BLaER1 treated with 17β-estradiol and CSF1 and Interleukin-3, amounts not matched to agents 10 nM and 100 nM (cell line): ENCODE results near the gene NACC2.
A peak's percentile ranks its signal among the peaks of the same experiment; 100 is the strongest.

Experiments used
- H3K27ac ChIP-seq, 11 experiments: shearing (Covaris generic); formaldehyde crosslinking; 2 replicates each; pipeline ENCODE4 v1.8.1; 2022
- H3K27me3 ChIP-seq, 11 experiments: shearing (Covaris generic); formaldehyde crosslinking; 2 replicates each; pipeline ENCODE4 v1.8.1; 2022
- H3K36me3 ChIP-seq, 11 experiments: shearing (Covaris generic); formaldehyde crosslinking; 2 replicates each; pipeline ENCODE4 v1.8.1; 2022
- H3K4me1 ChIP-seq, 10 experiments: shearing (Covaris generic); formaldehyde crosslinking; 2 replicates each; pipeline ENCODE4 v1.8.1; 2022
- H3K4me2 ChIP-seq, 11 experiments: shearing (Covaris generic); formaldehyde crosslinking; 2 replicates each; pipeline ENCODE4 v1.8.1; 2022
- H3K4me3 ChIP-seq, 10 experiments: shearing (Covaris generic); formaldehyde crosslinking; 2 replicates each; pipeline ENCODE4 v1.8.1; 2022
- H3K9ac ChIP-seq, 11 experiments: shearing (Covaris generic); formaldehyde crosslinking; 2 replicates each; pipeline ENCODE4 v1.8.1; 2022
- H3K9me3 ChIP-seq, 11 experiments: shearing (Covaris generic); formaldehyde crosslinking; replicated peaks in 1 of 11; 2 replicates each; pipeline ENCODE4 v1.8.1; 2022
- H4K20me1 ChIP-seq, 11 experiments: shearing (Covaris generic); formaldehyde crosslinking; 2 replicates each; pipeline ENCODE4 v1.8.1; 2022
- Cebpa-rat ChIP-seq, 11 experiments: shearing (Covaris generic); IDR thresholded peaks; 2 replicates each; pipeline ENCODE4 v1.8.1; 2022

NACC2 gene

GRCh38 chr9:135983208-135984071 lies 111.6 kb downstream of the NACC2 start:
- TF ChIP-seq Cebpa-rat (IDR thresholded peaks at IDR 0.05): no peak
- Histone ChIP-seq H3K36me3 (no peaks in the 10 kb centered on the region), H3K4me3 (no peak overlapping the region), H3K9ac (0 out of 22 replicates have a peak overlapping the region, but pooled peaks of 1 of the 11 experiments have one; percentile 9), H3K27ac (no peak overlapping the region), H4K20me1 (peaks cover 0 to 5% (median 0%) of the 10 kb centered on the region in 11 experiments; a peak in 4 of 22 replicates), H3K4me2 (peak overlapping the region in 8 of 11 experiments; percentile 29 to 61 (median 48); a peak in 15 of 22 replicates), H3K4me1 (peaks cover 15 to 86% (median 72%) of the 10 kb centered on the region in 10 experiments), H3K27me3 (no peaks in the 10 kb centered on the region), H3K9me3 (no peaks in the 10 kb centered on the region)

- no peaks in the 10 kb centered on the region for H3K27me3 ChIP-seq
Observed at GRCh38 chr9:135982499-135983207, 112.4 kb downstream of the NACC2 start.

GRCh38 chr9:135980926-135981630 lies 114.0 kb downstream of the NACC2 start:
- TF ChIP-seq Cebpa-rat (IDR thresholded peaks at IDR 0.05): no peak
- Histone ChIP-seq H3K4me3 (no peak overlapping the region), H3K9ac (no peak overlapping the region), H3K27ac (no peak overlapping the region), H3K4me1 (peaks cover 28 to 78% (median 70%) of the 10 kb centered on the region in 10 experiments), H3K36me3 (no peaks in the 10 kb centered on the region), H3K9me3 (no peaks in the 10 kb centered on the region), H4K20me1 (peaks cover 0 to 5% (median 0%) of the 10 kb centered on the region in 11 experiments; a peak in 2 of 22 replicates), H3K27me3 (no peaks in the 10 kb centered on the region), H3K4me2 (peak overlapping the region in 9 of 11 experiments; percentile 88 to 99 (median 92); a peak in 15 of 22 replicates)

More at GRCh38 chr9:135982499-135983207, 112.4 kb downstream of the NACC2 start:
- H3K36me3 ChIP-seq: no peaks in the 10 kb centered on the region
- H4K20me1 ChIP-seq: peaks cover 0 to 5% (median 0%) of the 10 kb centered on the region in 11 experiments; a peak in 2 of 22 replicates
- no peak overlapping the region for H3K27ac ChIP-seq
- no peak for TF ChIP-seq Cebpa-rat (IDR thresholded peaks at IDR 0.05)
- no peak overlapping the region; a peak in 1 of 22 replicates for H3K9ac ChIP-seq
- peak overlapping the region in 6 of 11 experiments; percentile 12 to 56 (median 40); a peak in 5 of 22 replicates for H3K4me2 ChIP-seq
- no peaks in the 10 kb centered on the region for H3K9me3 ChIP-seq
- H3K4me1 ChIP-seq: peaks cover 16 to 80% (median 66%) of the 10 kb centered on the region in 10 experiments
- H3K4me3 ChIP-seq: no peak overlapping the region

- peak overlapping the region in 8 of 11 experiments; percentile 25 to 65 (median 52); a peak in 13 of 22 replicates for H3K27ac ChIP-seq
- H3K4me1 ChIP-seq: peaks cover 29 to 74% (median 66%) of the 10 kb centered on the region in 10 experiments
- peak overlapping the region; percentile 84 to 99 (median 92) for H3K4me2 ChIP-seq
- H3K9ac ChIP-seq: peak overlapping the region in 7 of 11 experiments; percentile 21 to 63 (median 53); a peak in 11 of 22 replicates
- H4K20me1 ChIP-seq: peaks cover 0 to 5% (median 0%) of the 10 kb centered on the region in 11 experiments; a peak in 2 of 22 replicates
- no peaks in the 10 kb centered on the region for H3K9me3 ChIP-seq
- no peaks in the 10 kb centered on the region for H3K36me3 ChIP-seq
- no peaks in the 10 kb centered on the region for H3K27me3 ChIP-seq
- 0 out of 20 replicates have a peak overlapping the region, but pooled peaks of 1 of the 10 experiments have one; percentile 0 for H3K4me3 ChIP-seq
- no peak for TF ChIP-seq Cebpa-rat (IDR thresholded peaks at IDR 0.05)
Observed at GRCh38 chr9:135979547-135980166, 115.4 kb downstream of the NACC2 start.

- peak overlapping the region in 7 of 10 experiments; percentile 15 to 58 (median 28); a peak in 11 of 20 replicates for H3K4me3 ChIP-seq
- H3K9me3 ChIP-seq: no peaks in the 10 kb centered on the region
- H3K27me3 ChIP-seq: no peaks in the 10 kb centered on the region
- peaks cover 0 to 5% (median 0%) of the 10 kb centered on the region in 11 experiments; a peak in 2 of 22 replicates for H4K20me1 ChIP-seq
- H3K9ac ChIP-seq: peak overlapping the region in 8 of 11 experiments; percentile 4 to 67 (median 52); a peak in 14 of 22 replicates
- peak overlapping the region in 7 of 11 experiments; percentile 39 to 67 (median 56); a peak in 15 of 22 replicates for H3K27ac ChIP-seq
- H3K36me3 ChIP-seq: no peaks in the 10 kb centered on the region
- H3K4me1 ChIP-seq: peaks cover 36 to 75% (median 66%) of the 10 kb centered on the region in 10 experiments
- no peak for TF ChIP-seq Cebpa-rat (IDR thresholded peaks at IDR 0.05)
- peak overlapping the region; percentile 84 to 99 (median 92) for H3K4me2 ChIP-seq
Observed at GRCh38 chr9:135978642-135979546, 116.2 kb downstream of the NACC2 start.

GRCh38 chr9:135976944-135977343 lies 118.1 kb downstream of the NACC2 start:
- no peaks in the 10 kb centered on the region for H3K9me3 ChIP-seq
- H3K36me3 ChIP-seq: no peaks in the 10 kb centered on the region
- H3K27me3 ChIP-seq: no peaks in the 10 kb centered on the region
- H3K9ac ChIP-seq: peak overlapping the region in 2 of 11 experiments; percentile 16 to 20; a peak in 1 of 22 replicates
- peaks cover 48 to 77% (median 69%) of the 10 kb centered on the region in 10 experiments for H3K4me1 ChIP-seq
- peak overlapping the region; percentile 40 to 75 (median 62) for H3K4me2 ChIP-seq
- H4K20me1 ChIP-seq: peaks cover 0 to 5% (median 0%) of the 10 kb centered on the region in 11 experiments; a peak in 2 of 22 replicates
- no peak overlapping the region for H3K27ac ChIP-seq
- no peak overlapping the region for H3K4me3 ChIP-seq
- no peak for TF ChIP-seq Cebpa-rat (IDR thresholded peaks at IDR 0.05)

- peak overlapping the region; percentile 40 to 75 (median 62) for H3K4me2 ChIP-seq
- no peak overlapping the region for H3K27ac ChIP-seq
- H3K9ac ChIP-seq: peak overlapping the region in 2 of 11 experiments; percentile 16 to 20; a peak in 1 of 22 replicates
- no peaks in the 10 kb centered on the region for H3K36me3 ChIP-seq
- no peaks in the 10 kb centered on the region for H3K9me3 ChIP-seq
- H3K4me3 ChIP-seq: no peak overlapping the region
- peaks cover 0 to 5% (median 0%) of the 10 kb centered on the region in 11 experiments; a peak in 2 of 22 replicates for H4K20me1 ChIP-seq
- H3K27me3 ChIP-seq: no peaks in the 10 kb centered on the region
- TF ChIP-seq Cebpa-rat (IDR thresholded peaks at IDR 0.05): no peak
- H3K4me1 ChIP-seq: peaks cover 48 to 77% (median 69%) of the 10 kb centered on the region in 10 experiments
Observed at GRCh38 chr9:135976531-135976930, 118.6 kb downstream of the NACC2 start.
